Esophagus muscularis mucosa (tissue), 3 donors: Measurements from ENCODE around the gene FAM83F.

Experiments used
- CTCF ChIP-seq, 3 experiments: fragments of 200-600 bp in 2 of 3; fragments of 450-650 bp in 1 of 3; sonication (generic) in 2 of 3; IDR thresholded peaks; one replicate each; pipeline ENCODE4 v1.5.1; 2017 to 2019; ENCODE audit warnings: antibody characterized with exemption in 3 of 3, mild to moderate bottlenecking in 2 of 3, moderate library complexity in 1 of 3
- POLR2A ChIP-seq: fragments of 450-650 bp; IDR thresholded peaks from one replicate; pipeline ENCODE4 v1.6.1; 2017; ENCODE audit warnings: antibody characterized with exemption, moderate library complexity, mild to moderate bottlenecking, low read depth

DNA sequence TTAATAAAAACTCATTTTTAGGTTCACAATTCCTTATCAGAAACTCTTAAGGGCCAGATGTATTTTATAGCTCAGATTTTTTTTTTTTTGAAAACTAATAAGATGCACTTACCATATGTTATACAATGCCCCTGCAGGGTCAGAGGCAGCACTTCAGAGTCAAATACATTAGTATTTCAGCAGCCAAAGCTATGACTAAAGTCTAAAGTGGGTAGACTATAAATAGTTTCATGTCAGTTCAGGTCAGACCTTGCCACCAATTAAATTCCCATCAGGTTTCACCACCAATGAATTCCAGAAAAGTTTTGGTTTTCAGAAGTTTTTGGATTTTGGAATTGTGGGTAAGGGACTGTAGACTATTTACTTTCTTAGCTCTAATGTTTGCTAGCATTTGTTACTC, 75.9 kb downstream of the FAM83F start:
- TF ChIP-seq CTCF (IDR thresholded peaks at IDR 0.05) (no peak), POLR2A (no peak)
